ENCODE results near the gene DPF3. TPM values are rescaled to one million over a fixed set of nuclear protein-coding genes. Genes with fewer than 3 reads are reported as not detected.

Gene DPF3
- total RNA-seq, 2 donors from 2014 or later, result 11.0 TPM; not detected in 1

- no peak overlapping the region for H3K27ac ChIP-seq
- no peak overlapping the region for H3K4me3 ChIP-seq
- no peak for TF ChIP-seq POLR2A (IDR thresholded peaks at IDR 0.05)
- TF ChIP-seq POLR2AphosphoS5 (IDR thresholded peaks at IDR 0.05), result no peak
- TF ChIP-seq CTCF (IDR thresholded peaks at IDR 0.05), result no peak
- WGBS, result 58% methylated on average over 9 of the region's 9 CpGs
- no peaks in the 10 kb centered on the region for H3K36me3 ChIP-seq
- no peaks in the 10 kb centered on the region for H3K4me1 ChIP-seq (replicated peaks)
- DNase-seq (ENCODE audit: low spot score), result no peak
- intact Hi-C loops (cut with DNase I), result no loop called here
- no peaks in the 10 kb centered on the region for H3K27me3 ChIP-seq (replicated peaks; ENCODE audit: insufficient read depth)
- no peaks in the 10 kb centered on the region for H3K9me3 ChIP-seq
These were observed 293.2 kb downstream of the DPF3 start for GRCh38 chr14:72600551-72601330.

- intact Hi-C loops (cut with DNase I), result no loop called here
- H3K36me3 ChIP-seq, result no peaks in the 10 kb centered on the region
- no peak overlapping the region for H3K27ac ChIP-seq
- WGBS, result 65% methylated on average over 16 of the region's 16 CpGs
- DNase-seq (ENCODE audit: low spot score), result no peak
- no peaks in the 10 kb centered on the region for H3K4me1 ChIP-seq (replicated peaks)
- no peak overlapping the region for H3K4me3 ChIP-seq
- H3K27me3 ChIP-seq (replicated peaks; ENCODE audit: insufficient read depth), result no peaks in the 10 kb centered on the region
- no peak for TF ChIP-seq CTCF (IDR thresholded peaks at IDR 0.05)
- no peak for TF ChIP-seq POLR2A (IDR thresholded peaks at IDR 0.05)
- TF ChIP-seq POLR2AphosphoS5 (IDR thresholded peaks at IDR 0.05), result no peak
- no peaks in the 10 kb centered on the region for H3K9me3 ChIP-seq
These were observed 294.1 kb downstream of the DPF3 start for GRCh38 chr14:72599579-72600470.

- Histone ChIP-seq H3K9me3 (no peaks in the 10 kb centered on the region), H3K27me3 (replicated peaks; ENCODE audit: insufficient read depth) (no peaks in the 10 kb centered on the region), H3K4me1 (replicated peaks) (no peaks in the 10 kb centered on the region), H3K4me3 (no peak overlapping the region), H3K27ac (no peak overlapping the region), H3K36me3 (no peaks in the 10 kb centered on the region)
- no peak for DNase-seq (ENCODE audit: low spot score)
- TF ChIP-seq POLR2A (IDR thresholded peaks at IDR 0.05), result no peak
- TF ChIP-seq CTCF (IDR thresholded peaks at IDR 0.05), result no peak
- no peak for TF ChIP-seq POLR2AphosphoS5 (IDR thresholded peaks at IDR 0.05)
- intact Hi-C loops (cut with DNase I), result no loop called here
- 92% methylated on average over 5 of the region's 5 CpGs for WGBS
These were observed 295.6 kb downstream of the DPF3 start for GRCh38 chr14:72598306-72598705.

GRCh38 chr14:72597252-72598233, 296.4 kb downstream of the DPF3 start:
- no peaks in the 10 kb centered on the region for H3K36me3 ChIP-seq
- H3K27ac ChIP-seq, result no peak overlapping the region
- H3K4me1 ChIP-seq (replicated peaks), result no peaks in the 10 kb centered on the region
- no peaks in the 10 kb centered on the region for H3K27me3 ChIP-seq (replicated peaks; ENCODE audit: insufficient read depth)
- no peaks in the 10 kb centered on the region for H3K9me3 ChIP-seq
- 59% methylated on average over 16 of the region's 16 CpGs for WGBS
- intact Hi-C loops (cut with DNase I), result no loop called here
- no peak overlapping the region for H3K4me3 ChIP-seq
- no peak for DNase-seq (ENCODE audit: low spot score)
- TF ChIP-seq CTCF (IDR thresholded peaks at IDR 0.05) (no peak), POLR2A (IDR thresholded peaks at IDR 0.05) (no peak), POLR2AphosphoS5 (IDR thresholded peaks at IDR 0.05) (no peak)

All from prostate gland (tissue), 2 donors.